ENCODE data around the gene KLHL29. TPM values are rescaled to one million over a fixed set of nuclear protein-coding genes. Genes with fewer than 3 reads are reported as not detected.
A peak's percentile ranks its signal among the peaks of the same experiment; 100 is the strongest.

The KLHL29 gene
- total RNA-seq, 1 donor, result 14.7 TPM

DNA sequence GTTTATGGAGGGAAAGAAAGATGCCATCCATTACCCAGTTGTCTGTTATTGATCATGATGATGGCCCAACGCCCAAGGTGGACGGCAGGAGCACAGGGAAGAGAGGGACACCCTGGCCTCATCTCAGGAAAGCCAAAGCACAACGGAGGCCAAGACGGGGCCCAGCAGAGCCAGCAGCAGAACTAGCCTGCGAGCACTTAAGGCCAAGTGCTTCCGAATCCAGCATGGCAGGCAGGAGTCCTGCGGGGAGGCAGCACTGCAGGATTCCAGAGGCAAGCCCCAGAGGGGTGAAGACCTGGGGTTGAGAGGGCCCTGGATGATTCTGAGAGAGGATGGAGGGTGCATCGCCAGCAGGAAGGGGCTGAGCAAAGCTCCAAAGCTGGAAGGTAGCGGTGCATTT lies 28.3 kb upstream of the KLHL29 start:
- no peak overlapping the region for H3K4me3 ChIP-seq (ENCODE audit: low read depth, low read length)
- no peak for DNase-seq (ENCODE audit: low read depth)
- TF ChIP-seq, protein P1, sequence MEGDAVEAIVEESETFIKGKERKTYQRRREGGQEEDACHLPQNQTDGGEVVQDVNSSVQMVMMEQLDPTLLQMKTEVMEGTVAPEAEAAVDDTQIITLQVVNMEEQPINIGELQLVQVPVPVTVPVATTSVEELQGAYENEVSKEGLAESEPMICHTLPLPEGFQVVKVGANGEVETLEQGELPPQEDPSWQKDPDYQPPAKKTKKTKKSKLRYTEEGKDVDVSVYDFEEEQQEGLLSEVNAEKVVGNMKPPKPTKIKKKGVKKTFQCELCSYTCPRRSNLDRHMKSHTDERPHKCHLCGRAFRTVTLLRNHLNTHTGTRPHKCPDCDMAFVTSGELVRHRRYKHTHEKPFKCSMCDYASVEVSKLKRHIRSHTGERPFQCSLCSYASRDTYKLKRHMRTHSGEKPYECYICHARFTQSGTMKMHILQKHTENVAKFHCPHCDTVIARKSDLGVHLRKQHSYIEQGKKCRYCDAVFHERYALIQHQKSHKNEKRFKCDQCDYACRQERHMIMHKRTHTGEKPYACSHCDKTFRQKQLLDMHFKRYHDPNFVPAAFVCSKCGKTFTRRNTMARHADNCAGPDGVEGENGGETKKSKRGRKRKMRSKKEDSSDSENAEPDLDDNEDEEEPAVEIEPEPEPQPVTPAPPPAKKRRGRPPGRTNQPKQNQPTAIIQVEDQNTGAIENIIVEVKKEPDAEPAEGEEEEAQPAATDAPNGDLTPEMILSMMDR (IDR thresholded peaks at IDR 0.05; ENCODE audit: insufficient read depth, low read depth, low read length), result no peak

DNA sequence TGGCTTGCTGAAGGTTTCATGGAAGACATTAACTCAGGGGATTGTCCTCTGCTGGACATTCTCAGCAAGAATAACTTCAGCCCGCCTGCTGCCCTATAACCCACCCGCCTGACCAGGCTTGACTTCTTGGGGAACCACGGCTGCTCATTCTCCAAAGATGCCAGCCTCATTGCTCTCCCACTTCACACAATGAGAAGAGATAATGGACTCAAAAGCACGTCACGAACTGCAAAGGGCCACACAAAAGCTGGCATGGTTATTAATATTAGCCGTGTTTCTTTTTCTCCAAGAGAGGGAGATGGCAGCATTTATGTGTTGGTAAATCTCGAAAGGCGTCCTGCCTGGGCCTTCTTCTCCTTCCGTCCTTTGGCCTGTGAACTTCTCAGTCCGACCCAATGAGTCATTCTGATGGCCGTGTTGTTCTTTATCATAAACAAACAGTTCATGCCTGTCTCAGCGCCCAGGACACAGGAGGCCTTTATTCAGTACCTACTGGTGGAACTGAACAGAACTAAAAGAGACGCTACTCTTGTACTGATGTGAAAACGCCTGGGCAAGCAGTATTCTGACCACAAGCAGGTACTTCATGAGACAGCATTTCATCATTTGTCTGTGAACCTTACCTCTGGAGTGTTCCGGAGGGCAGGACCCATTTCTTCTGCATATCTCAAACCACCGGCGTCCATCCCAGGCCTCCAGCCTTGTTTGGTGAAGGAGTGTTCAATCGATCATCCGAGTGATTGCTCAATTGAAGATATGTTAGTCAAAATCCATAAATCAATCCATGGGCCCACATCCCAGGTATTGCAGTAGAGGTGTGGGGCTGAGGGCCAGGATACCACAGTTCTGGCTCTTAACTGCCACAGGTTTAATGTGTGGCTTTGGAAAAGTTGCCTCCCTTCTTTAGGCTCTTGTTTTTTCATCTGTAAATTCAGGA lies 25.1 kb upstream of the KLHL29 start:
- TF ChIP-seq, protein P1 (IDR thresholded peaks at IDR 0.05; ENCODE audit: insufficient read depth, low read depth, low read length), result no peak
- H3K4me3 ChIP-seq (ENCODE audit: low read depth, low read length), result no peak overlapping the region
- DNase-seq (ENCODE audit: low read depth), result no peak

DNA sequence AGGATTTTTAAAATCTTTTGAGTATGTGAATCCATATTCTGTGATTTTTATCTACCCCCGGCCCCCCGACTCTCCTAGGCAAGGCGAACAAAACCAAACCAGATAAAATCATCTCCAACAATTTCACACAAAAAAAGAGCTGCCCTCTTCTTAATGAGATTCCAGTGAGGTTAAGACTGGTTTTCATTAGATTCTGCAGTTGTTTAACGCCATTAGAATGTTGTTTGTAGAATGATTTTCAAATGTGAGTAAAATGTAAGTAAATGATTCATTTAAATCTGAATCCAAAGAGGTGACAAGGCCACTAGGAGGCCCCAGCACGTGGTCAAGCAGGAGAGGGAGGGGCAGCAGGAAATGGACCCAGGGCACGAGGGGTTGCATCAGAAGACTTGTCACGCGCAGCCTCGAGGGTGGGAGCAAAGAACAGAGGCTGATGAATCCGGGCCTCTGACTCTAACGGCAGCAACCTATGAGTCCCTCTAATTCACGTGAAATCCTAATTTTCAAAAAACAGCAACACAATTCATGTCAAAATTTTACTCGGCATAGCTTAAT lies 24.3 kb upstream of the KLHL29 start:
- TF ChIP-seq, protein P1 (IDR thresholded peaks at IDR 0.05; ENCODE audit: insufficient read depth, low read depth, low read length), result no peak
- DNase-seq (ENCODE audit: low read depth), result peak; percentile 52
- H3K4me3 ChIP-seq (ENCODE audit: low read depth, low read length), result no peak overlapping the region

DNA sequence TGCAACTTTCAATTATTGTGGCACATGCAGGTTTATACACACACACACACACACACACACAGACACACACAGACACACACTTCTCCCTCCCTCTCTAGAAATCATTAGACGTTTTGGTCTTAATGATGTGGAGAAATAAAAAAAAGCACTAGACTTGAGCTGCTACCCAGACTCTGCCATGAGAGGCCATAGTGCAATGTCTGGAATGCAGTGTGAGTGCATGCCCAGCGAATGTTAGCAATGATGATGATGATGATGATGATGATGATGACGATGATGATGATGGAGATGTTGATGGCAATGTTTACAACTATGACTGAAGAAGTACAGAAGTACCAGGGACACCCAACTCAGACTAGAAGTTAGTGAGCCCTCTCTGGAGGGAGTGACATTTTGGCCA lies 23.8 kb upstream of the KLHL29 start:
- DNase-seq (ENCODE audit: low read depth), result no peak
- no peak overlapping the region for H3K4me3 ChIP-seq (ENCODE audit: low read depth, low read length)
- TF ChIP-seq, protein P1 (IDR thresholded peaks at IDR 0.05; ENCODE audit: insufficient read depth, low read depth, low read length), result no peak

DNA sequence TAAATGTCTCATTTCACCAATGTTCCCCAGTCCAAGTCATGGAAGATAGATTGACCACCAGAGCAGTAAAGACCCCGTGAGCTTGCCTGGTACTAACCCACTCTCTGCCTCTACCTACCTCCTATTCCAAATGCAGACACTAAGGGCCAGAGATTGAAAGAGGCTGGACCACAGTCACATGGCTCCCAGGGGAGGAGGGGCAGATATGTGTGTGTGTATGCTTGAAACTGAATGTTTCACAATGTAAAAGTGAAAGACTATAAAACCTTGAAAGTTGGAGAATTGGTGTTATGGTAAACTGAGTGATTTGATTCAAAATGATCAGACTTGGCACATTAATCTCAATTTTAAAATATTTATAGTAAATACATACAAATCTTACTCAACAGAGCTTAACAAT lies 21.7 kb upstream of the KLHL29 start:
- no peak for DNase-seq (ENCODE audit: low read depth)
- H3K4me3 ChIP-seq (ENCODE audit: low read depth, low read length), result no peak overlapping the region

DNA sequence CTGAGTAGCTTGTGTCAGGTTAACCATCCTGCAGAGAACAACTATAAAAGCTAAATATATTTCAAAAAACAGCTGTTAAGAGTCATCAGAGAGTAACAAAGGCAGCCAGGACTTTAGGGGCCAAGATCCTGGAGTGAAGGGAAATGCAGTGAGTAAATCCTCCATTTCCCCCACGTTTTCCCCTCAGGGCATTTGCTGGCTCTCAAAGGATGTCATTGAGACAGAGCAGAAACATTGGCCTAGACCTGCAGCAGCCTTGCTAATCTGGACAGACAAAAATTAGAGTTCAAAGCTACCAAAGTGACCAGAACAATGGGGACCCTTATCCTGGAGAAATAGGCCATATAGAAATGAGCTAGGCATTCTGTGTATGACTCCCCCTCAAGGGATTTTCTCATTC lies 21.1 kb upstream of the KLHL29 start:
- no peak overlapping the region for H3K4me3 ChIP-seq (ENCODE audit: low read depth, low read length)
- TF ChIP-seq, protein P1 (IDR thresholded peaks at IDR 0.05; ENCODE audit: insufficient read depth, low read depth, low read length), result no peak
- no peak for DNase-seq (ENCODE audit: low read depth)

More for the DNA sequence above, 21.7 kb upstream of the KLHL29 start:
- TF ChIP-seq, protein P1 (IDR thresholded peaks at IDR 0.05; ENCODE audit: insufficient read depth, low read depth, low read length), result no peak

All from fibroblast of villous mesenchyme (primary cell).